Ramos (cell line): Measurements from ENCODE around the gene CXorf66.
"Not testable (repeated sequence)": the region's sequence is repeated elsewhere in the genome, so short reads cannot be mapped to it uniquely, and the experiment has no call there.

Experiments
- in situ Hi-C: fragments of 300-500 bp; cut with MboI; formaldehyde crosslinking; loops from one replicate; pipeline ENCODE4 v1.14.3; 2022; ENCODE audit warnings: low sequenced_read_pairs; ENCODE audit not compliant: unreplicated experiment

CXorf66 gene

GRCh38 chrX:139930401-139930800, 34.9 kb downstream of the CXorf66 start:
- in situ Hi-C loops, result no loop called here

- in situ Hi-C loops, result no loop called here
Observed at GRCh38 chrX:139929876-139930275, 35.4 kb downstream of the CXorf66 start.

GRCh38 chrX:139924696-139925095, 40.6 kb downstream of the CXorf66 start:
- in situ Hi-C loops, result no loop called here

GRCh38 chrX:139924069-139924695, 41.1 kb downstream of the CXorf66 start:
- in situ Hi-C loops, result no loop called here

GRCh38 chrX:139921142-139921541, 44.2 kb downstream of the CXorf66 start:
- in situ Hi-C loops, result not testable (repeated sequence)

GRCh38 chrX:139920316-139920715, 45.0 kb downstream of the CXorf66 start:
- in situ Hi-C loops, result no loop called here

- in situ Hi-C loops, result no loop called here
Observed at GRCh38 chrX:139914421-139914820, 50.9 kb downstream of the CXorf66 start.

- in situ Hi-C loops, result no loop called here
Observed at GRCh38 chrX:139909712-139910111, 55.6 kb downstream of the CXorf66 start.

- in situ Hi-C loops, result no loop called here
Observed at GRCh38 chrX:139907078-139907477, 58.2 kb downstream of the CXorf66 start.

- in situ Hi-C loops, result no loop called here
Observed at GRCh38 chrX:139905743-139906142, 59.6 kb downstream of the CXorf66 start.
